GF-D8 (cell line): Measurements from ENCODE around the gene BTBD10.

Experiments used
- DNase-seq: peaks from one replicate; lab custom pipeline; 2025; lab: John Stamatoyannopoulos, UW

BTBD10 gene

GRCh38 chr11:13339195-13340153, 123.5 kb downstream of the BTBD10 start:
- DNase-seq: no peak

GRCh38 chr11:13338427-13339069, 124.5 kb downstream of the BTBD10 start:
- no peak for DNase-seq

DNA sequence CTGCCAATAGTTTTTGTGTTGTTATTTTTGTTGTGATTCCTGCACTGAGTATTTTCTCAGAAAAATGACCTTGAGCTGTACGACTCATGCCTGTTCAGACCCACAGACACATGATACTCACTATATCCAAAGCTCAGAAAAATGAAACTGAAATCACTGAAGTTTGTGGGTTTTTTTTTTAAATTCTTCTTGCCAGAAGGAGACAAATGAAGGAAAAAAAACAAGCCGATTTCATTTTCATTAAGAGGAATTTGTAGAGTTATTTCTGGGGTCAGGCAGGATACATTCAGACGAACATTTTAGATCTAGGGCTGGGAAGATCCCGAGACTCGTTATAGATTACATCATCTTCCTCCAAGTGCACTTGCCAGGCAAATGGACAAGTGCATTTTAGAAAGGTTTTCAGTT, 125.0 kb downstream of the BTBD10 start:
- no peak for DNase-seq
